DOHH2 (cell line): ENCODE data around the gene TSPAN17.
A peak's percentile ranks its signal among the peaks of the same experiment; 100 is the strongest.

ENCODE experiments used
- H3F3A ChIP-seq: fragments of 200-600 bp; sonication (generic), shearing (Covaris generic); 2 replicates; pipeline ENCODE4 v1.6.0; 2016; ENCODE audit warnings: antibody characterized with exemption, mild to moderate bottlenecking; ENCODE audit not compliant: control insufficient read depth, insufficient read depth
- H3K27ac ChIP-seq: fragments of 200-600 bp; sonication (generic); 2 replicates; pipeline ENCODE4 v1.5.1; 2014; ENCODE audit warnings: low read depth, mild to moderate bottlenecking, low read length, moderate library complexity
- H3K27me3 ChIP-seq: fragments of 200-600 bp; sonication (generic); 2 replicates; pipeline ENCODE4 v1.6.1; 2014; ENCODE audit warnings: mild to moderate bottlenecking, low read length, mixed read lengths; ENCODE audit not compliant: control insufficient read depth
- H3K36me3 ChIP-seq: fragments of 200-600 bp; sonication (generic); 2 replicates; pipeline ENCODE4 v1.6.1; 2014; ENCODE audit warnings: mild to moderate bottlenecking, low read length, moderate library complexity, mixed read lengths; ENCODE audit not compliant: control insufficient read depth
- H3K4me1 ChIP-seq: fragments of 200-600 bp; sonication (generic); 2 replicates; pipeline ENCODE4 v1.6.1; 2014; ENCODE audit warnings: mild to moderate bottlenecking, low read length, mixed read lengths; ENCODE audit not compliant: control insufficient read depth
- H3K4me2 ChIP-seq: fragments of 200-600 bp; sonication (generic); 2 replicates; pipeline ENCODE4 v1.6.0; 2014; ENCODE audit warnings: mild to moderate bottlenecking, low read length, moderate library complexity
- H3K4me3 ChIP-seq: fragments of 200-600 bp; sonication (generic); 2 replicates; pipeline ENCODE4 v1.5.1; 2014; ENCODE audit warnings: mild to moderate bottlenecking, low read length, mixed read lengths
- H3K79me2 ChIP-seq: fragments of 200-600 bp; sonication (generic); 2 replicates; pipeline ENCODE4 v1.6.1; 2014; ENCODE audit warnings: mild to moderate bottlenecking, low read length, mixed read lengths; ENCODE audit not compliant: control insufficient read depth
- H3K9me2 ChIP-seq: fragments of 200-600 bp; sonication (generic); replicated peaks from 2 replicates; pipeline ENCODE4 v1.6.1; 2014; ENCODE audit warnings: mild to moderate bottlenecking, low read length, mixed read lengths; ENCODE audit not compliant: control insufficient read depth
- H3K9me3 ChIP-seq: fragments of 200-600 bp; sonication (generic); 2 replicates; pipeline ENCODE4 v1.6.1; 2014; ENCODE audit warnings: antibody characterized with exemption, low read length, mixed read lengths; ENCODE audit not compliant: control insufficient read depth, insufficient read depth
- H4K20me1 ChIP-seq: fragments of 200-600 bp; sonication (generic); 2 replicates; pipeline ENCODE4 v1.6.0; 2014; ENCODE audit warnings: low read depth, mild to moderate bottlenecking, antibody characterized with exemption, low read length, moderate library complexity; ENCODE audit not compliant: control insufficient read depth, insufficient read depth
- EZH2phosphoT487 ChIP-seq: fragments of 200-600 bp; sonication (generic); IDR thresholded peaks from 2 replicates; pipeline ENCODE4 v1.6.1; 2017; ENCODE audit warnings: borderline replicate concordance, mild to moderate bottlenecking, antibody characterized with exemption, low read length, moderate library complexity, mixed read lengths
- TF ChIP-seq, protein P1 (sequence below): fragments of 200-600 bp; sonication (generic); IDR thresholded peaks from one replicate; pipeline ENCODE4 v1.5.1; 2014; ENCODE audit warnings: antibody characterized with exemption, mild to moderate bottlenecking, low read depth, low read length; ENCODE audit not compliant: poor library complexity, severe bottlenecking

TSPAN17 gene

GRCh38 chr5:176626876-176627236, 20.4 kb upstream of the TSPAN17 start:
- Histone ChIP-seq H4K20me1 (no peaks in the 10 kb centered on the region), H3K4me1 (peaks cover 61% of the 10 kb centered on the region), H3K4me2 (peak overlapping the region; percentile 49), H3K4me3 (peak overlapping the region; percentile 4; the same call in 1 of the 2 replicates), H3K9me2 (no peaks in the 10 kb centered on the region), H3K36me3 (no peaks in the 10 kb centered on the region), H3F3A (0 out of 2 replicates have a peak, but pooled peaks cover 6% of the 10 kb centered on the region), H3K79me2 (no peaks in the 10 kb centered on the region), H3K9me3 (no peaks in the 10 kb centered on the region), H3K27me3 (peaks cover 8% of the 10 kb centered on the region), H3K27ac (no peak overlapping the region)
- no peak for TF ChIP-seq EZH2phosphoT487
- TF ChIP-seq, protein P1, sequence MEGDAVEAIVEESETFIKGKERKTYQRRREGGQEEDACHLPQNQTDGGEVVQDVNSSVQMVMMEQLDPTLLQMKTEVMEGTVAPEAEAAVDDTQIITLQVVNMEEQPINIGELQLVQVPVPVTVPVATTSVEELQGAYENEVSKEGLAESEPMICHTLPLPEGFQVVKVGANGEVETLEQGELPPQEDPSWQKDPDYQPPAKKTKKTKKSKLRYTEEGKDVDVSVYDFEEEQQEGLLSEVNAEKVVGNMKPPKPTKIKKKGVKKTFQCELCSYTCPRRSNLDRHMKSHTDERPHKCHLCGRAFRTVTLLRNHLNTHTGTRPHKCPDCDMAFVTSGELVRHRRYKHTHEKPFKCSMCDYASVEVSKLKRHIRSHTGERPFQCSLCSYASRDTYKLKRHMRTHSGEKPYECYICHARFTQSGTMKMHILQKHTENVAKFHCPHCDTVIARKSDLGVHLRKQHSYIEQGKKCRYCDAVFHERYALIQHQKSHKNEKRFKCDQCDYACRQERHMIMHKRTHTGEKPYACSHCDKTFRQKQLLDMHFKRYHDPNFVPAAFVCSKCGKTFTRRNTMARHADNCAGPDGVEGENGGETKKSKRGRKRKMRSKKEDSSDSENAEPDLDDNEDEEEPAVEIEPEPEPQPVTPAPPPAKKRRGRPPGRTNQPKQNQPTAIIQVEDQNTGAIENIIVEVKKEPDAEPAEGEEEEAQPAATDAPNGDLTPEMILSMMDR = no peak

DNA sequence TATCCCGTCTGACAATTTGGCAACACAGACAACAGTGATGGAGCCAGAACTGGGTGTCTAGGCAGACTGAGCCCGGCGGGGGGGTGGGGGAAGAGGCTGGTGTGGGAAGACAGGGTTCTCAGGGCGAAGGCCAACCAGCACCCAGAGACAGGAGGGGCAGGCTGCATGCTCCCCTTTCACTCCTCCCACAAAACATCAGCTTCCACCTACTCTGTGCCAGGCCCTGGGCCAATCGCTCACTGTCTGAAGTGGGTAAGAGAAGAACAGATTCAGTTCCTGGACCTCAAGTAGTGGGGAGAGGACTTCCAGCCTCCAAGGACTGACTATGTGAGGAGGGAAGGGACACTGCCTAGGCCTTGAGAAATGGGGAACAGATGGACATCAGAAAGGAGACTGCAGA, 19.7 kb upstream of the TSPAN17 start:
- Histone ChIP-seq H3K27ac (no peak overlapping the region), H3K27me3 (peaks cover 8% of the 10 kb centered on the region), H3K9me2 (no peaks in the 10 kb centered on the region), H3K9me3 (no peaks in the 10 kb centered on the region), H3K36me3 (no peaks in the 10 kb centered on the region), H4K20me1 (no peaks in the 10 kb centered on the region), H3F3A (0 out of 2 replicates have a peak, but pooled peaks cover 7% of the 10 kb centered on the region), H3K4me2 (peak overlapping the region; percentile 49), H3K4me1 (peaks cover 67% of the 10 kb centered on the region), H3K79me2 (no peaks in the 10 kb centered on the region), H3K4me3 (no peak overlapping the region)
- TF ChIP-seq EZH2phosphoT487 = no peak
- TF ChIP-seq, protein P1 = no peak

DNA sequence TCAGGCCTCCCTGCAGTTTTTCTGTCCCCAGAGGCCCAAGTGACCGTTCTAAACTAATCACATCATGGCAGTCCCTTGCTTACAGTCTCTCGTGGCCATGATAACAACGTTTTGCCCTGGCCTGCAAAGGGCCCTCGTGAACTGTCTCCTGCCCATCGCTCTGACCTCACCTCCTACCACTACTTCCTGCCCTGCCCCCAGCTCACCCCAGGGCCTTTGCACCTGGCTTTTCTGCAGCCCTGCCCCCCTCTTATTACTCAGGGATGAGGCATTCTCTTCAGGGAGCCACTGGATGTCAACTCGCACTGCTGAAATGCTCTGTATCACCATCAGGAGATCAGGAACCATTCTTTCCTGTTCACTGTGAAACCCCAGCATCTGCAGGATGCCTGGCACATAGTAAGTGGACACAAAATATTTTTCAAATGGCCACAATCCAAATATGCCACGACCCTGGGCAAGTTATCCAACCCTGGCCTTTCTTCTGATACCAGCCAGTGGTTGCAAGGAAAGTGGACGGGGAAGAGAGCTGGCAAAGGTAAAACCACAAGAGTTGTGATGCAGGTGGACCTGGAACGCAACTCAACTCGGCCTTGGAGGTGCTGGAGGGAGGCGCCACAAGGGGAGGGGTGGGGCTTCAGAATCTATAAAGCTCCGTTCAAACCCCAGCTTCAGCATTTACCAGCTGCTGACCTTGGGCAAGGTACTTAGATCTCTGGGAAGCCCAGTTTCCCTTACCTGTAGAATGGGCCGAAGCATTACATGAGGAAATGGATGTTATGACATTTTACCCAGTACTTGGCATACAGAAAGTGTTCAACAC, 18.7 kb upstream of the TSPAN17 start:
- no peaks in the 10 kb centered on the region for H3K79me2 ChIP-seq
- H3F3A ChIP-seq = 0 out of 2 replicates have a peak, but pooled peaks cover 7% of the 10 kb centered on the region
- no peaks in the 10 kb centered on the region for H3K9me2 ChIP-seq
- peak overlapping the region; percentile 75 for H3K4me2 ChIP-seq
- no peak overlapping the region for H3K27ac ChIP-seq
- peaks cover 8% of the 10 kb centered on the region for H3K27me3 ChIP-seq
- TF ChIP-seq, protein P1 = no peak
- TF ChIP-seq EZH2phosphoT487 = no peak
- no peaks in the 10 kb centered on the region for H3K9me3 ChIP-seq
- H3K36me3 ChIP-seq = no peaks in the 10 kb centered on the region
- no peaks in the 10 kb centered on the region for H4K20me1 ChIP-seq
- peak overlapping the region; percentile 22 for H3K4me3 ChIP-seq
- peaks cover 77% of the 10 kb centered on the region for H3K4me1 ChIP-seq
